GM12874 (cell line): ENCODE measurements around the gene DYNC2H1.

Source experiments
- CTCF ChIP-seq: IDR thresholded peaks from 2 replicates; pipeline ENCODE4 v1.5.1; 2011; ENCODE audit warnings: low read depth, mild to moderate bottlenecking, control low read depth, low read length, moderate library complexity; ENCODE audit not compliant: insufficient read depth

DYNC2H1 gene

GRCh38 chr11:103091801-103092524 lies 17.3 kb upstream of the DYNC2H1 start, which contains the start of gene DCUN1D5:
Gene DCUN1D5 (minus strand): TSS chr11:103092160. CDS start chr11:103091872, 288 bp downstream.
- no peak for TF ChIP-seq CTCF

- TF ChIP-seq CTCF = no peak
These were observed 11.9 kb upstream of the DYNC2H1 start for GRCh38 chr11:103097279-103097678.

GRCh38 chr11:103109818-103110388 lies 677 bp downstream of the DYNC2H1 start:
- no peak for TF ChIP-seq CTCF

GRCh38 chr11:103110391-103110790 lies 1.2 kb downstream of the DYNC2H1 start:
- no peak for TF ChIP-seq CTCF

- TF ChIP-seq CTCF = no peak
These were observed 2.2 kb downstream of the DYNC2H1 start for GRCh38 chr11:103111400-103111799.

GRCh38 chr11:103112364-103112763 lies 3.1 kb downstream of the DYNC2H1 start:
- no peak for TF ChIP-seq CTCF

GRCh38 chr11:103114836-103115235 lies 5.6 kb downstream of the DYNC2H1 start:
- TF ChIP-seq CTCF = no peak
